ENCODE results near the gene DOHH.

DNA sequence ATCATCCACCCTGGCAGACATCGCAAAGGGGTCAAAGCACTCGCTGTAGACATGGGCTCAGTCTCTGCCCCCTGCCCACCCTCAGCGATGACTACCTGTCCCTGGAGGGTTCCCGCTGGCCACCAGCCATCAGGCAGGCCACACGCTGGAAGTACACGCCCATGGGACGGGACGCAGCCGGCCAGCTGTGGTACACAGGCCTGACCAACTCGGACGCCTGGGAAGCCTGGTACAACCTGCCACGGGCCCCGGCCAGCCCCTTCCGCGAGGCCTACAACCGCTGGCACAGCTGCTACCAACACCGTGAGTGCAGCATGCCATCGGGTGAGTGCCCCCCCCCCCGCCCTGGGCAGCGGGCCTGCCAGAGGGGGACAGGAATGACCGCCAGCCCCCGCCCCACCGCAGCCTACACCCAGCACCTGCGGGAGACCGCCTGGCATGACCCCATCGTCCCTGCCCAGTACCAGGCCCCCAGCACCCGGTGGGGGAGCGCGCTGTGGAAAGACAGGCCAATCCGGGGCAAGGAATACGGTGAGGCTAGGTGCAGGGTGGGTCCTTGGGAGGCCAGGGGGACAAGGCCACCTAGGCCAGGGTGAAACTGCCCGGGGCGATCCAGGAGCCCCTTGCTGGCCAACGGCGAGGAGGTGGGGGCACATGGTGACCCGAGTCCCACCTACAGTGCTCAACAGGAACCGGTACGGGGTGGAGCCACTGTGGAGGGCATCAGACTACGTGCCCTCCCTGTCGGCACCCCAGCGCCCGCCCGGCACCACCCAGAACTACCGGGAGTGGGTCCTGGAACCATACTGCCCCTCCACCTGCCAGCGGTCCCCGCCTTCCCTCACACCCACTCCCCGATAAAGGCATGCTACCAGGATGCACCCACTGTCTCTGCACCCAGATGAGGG, 42.9 kb upstream of the DOHH start:
- TF ChIP-seq CTCF (IDR thresholded peaks at IDR 0.05; ENCODE audit: low read depth, low read length, missing input control) (no peak), REST (IDR thresholded peaks at IDR 0.05) (no peak), RAD21 (IDR thresholded peaks at IDR 0.05) (no peak)

Data from liver (tissue), 3 donors.